ENCODE measurements around the gene PEX11A.

DNA sequence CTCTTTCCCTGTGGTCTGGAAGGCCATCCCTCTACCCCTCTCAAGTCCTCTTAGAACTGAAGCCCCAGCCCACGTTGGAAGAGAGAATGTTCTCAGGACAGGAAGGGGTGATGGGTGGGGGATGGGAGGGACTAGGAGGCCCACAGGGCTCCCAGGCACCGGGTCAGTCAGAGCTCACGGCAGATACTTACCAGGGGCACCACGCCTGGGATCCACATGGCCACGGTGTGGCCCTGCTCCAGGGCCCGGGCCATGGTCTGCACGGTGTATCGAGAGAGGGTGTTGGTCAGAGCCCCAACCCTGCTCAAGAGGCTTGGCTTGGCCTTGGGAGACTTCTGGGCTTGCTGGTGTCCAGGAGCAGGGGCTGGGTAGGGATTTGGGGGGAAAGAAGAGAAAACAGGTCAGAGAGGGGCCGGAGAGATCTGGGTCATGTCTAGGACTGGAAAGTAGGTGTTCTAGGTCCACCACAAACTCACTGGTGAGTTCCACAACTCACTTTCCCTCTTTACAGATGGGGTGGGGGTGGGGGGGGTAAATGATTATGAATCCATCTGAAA is 21.2 kb downstream of the PEX11A start:
- no peak for TF ChIP-seq CEBPB (IDR thresholded peaks at IDR 0.05)
- TF ChIP-seq CREB1 (IDR thresholded peaks at IDR 0.05; ENCODE audit: low read depth): no peak
- no peak for TF ChIP-seq RAD21 (IDR thresholded peaks at IDR 0.05; ENCODE audit: low read depth)
- TF ChIP-seq, protein P1, sequence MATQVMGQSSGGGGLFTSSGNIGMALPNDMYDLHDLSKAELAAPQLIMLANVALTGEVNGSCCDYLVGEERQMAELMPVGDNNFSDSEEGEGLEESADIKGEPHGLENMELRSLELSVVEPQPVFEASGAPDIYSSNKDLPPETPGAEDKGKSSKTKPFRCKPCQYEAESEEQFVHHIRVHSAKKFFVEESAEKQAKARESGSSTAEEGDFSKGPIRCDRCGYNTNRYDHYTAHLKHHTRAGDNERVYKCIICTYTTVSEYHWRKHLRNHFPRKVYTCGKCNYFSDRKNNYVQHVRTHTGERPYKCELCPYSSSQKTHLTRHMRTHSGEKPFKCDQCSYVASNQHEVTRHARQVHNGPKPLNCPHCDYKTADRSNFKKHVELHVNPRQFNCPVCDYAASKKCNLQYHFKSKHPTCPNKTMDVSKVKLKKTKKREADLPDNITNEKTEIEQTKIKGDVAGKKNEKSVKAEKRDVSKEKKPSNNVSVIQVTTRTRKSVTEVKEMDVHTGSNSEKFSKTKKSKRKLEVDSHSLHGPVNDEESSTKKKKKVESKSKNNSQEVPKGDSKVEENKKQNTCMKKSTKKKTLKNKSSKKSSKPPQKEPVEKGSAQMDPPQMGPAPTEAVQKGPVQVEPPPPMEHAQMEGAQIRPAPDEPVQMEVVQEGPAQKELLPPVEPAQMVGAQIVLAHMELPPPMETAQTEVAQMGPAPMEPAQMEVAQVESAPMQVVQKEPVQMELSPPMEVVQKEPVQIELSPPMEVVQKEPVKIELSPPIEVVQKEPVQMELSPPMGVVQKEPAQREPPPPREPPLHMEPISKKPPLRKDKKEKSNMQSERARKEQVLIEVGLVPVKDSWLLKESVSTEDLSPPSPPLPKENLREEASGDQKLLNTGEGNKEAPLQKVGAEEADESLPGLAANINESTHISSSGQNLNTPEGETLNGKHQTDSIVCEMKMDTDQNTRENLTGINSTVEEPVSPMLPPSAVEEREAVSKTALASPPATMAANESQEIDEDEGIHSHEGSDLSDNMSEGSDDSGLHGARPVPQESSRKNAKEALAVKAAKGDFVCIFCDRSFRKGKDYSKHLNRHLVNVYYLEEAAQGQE (IDR thresholded peaks at IDR 0.05; ENCODE audit: low read depth): no peak
- TF ChIP-seq, protein P2, sequence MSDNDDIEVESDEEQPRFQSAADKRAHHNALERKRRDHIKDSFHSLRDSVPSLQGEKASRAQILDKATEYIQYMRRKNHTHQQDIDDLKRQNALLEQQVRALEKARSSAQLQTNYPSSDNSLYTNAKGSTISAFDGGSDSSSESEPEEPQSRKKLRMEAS (IDR thresholded peaks at IDR 0.05): no peak
